AG04450 (cell line): ENCODE results near the gene ABR. TPM values are rescaled to one million over a fixed set of nuclear protein-coding genes. Genes with fewer than 3 reads are reported as not detected.
A peak's percentile ranks its signal among the peaks of the same experiment; 100 is the strongest.

Experiments used
- CTCF ChIA-PET: fragments of 300-600, 350-600 bp; formaldehyde crosslinking; extraction: SDS; loops from one replicate; lab custom pipeline; 2022; ENCODE audit warnings: antibody characterized with exemption, inconsistent platforms; lab: Charles Lee
- POLR2A ChIA-PET: fragments of 350-600 bp; formaldehyde crosslinking; extraction: SDS; loops from one replicate; lab custom pipeline; 2021; ENCODE audit warnings: antibody characterized with exemption, inconsistent platforms; lab: Yijun Ruan, JAX
- DNase-seq: peaks from one replicate; pipeline ENCODE4 v3.0.0-alpha.2; 2011; ENCODE audit warnings: low read depth, low spot score
- H3K27ac ChIP-seq: one replicate; pipeline ENCODE4 v1.5.1; 2012; ENCODE audit warnings: low read depth, low read length, control low read depth
- H3K27me3 ChIP-seq: one replicate; pipeline ENCODE4 v1.6.0; 2012; ENCODE audit warnings: low read length; ENCODE audit not compliant: control insufficient read depth, insufficient read depth
- H3K4me3 ChIP-seq: 2 replicates; pipeline ENCODE4 v1.5.1; 2011; ENCODE audit warnings: mild to moderate bottlenecking, low read depth, low read length, control low read depth
- H3K9me3 ChIP-seq: 2 replicates; pipeline ENCODE4 v1.5.1; 2012; ENCODE audit warnings: low read length; ENCODE audit not compliant: control insufficient read depth, insufficient read depth
- polyA plus RNA-seq: library from polyadenylated mRNA; depleted of rRNA; stranded (reverse); fragments of >200 nt; gene quantifications from 2 replicates; pipeline ENCODE4 v1.2.3, GENCODE V29; 2011
- TF ChIP-seq, protein P1 (sequence below): IDR thresholded peaks from 2 replicates; pipeline ENCODE4 v1.5.1; 2011; ENCODE audit warnings: low read depth, low read length, control low read depth, inconsistent platforms

The ABR gene
- polyA plus RNA-seq, 1 experiment, result 64.3 TPM

DNA sequence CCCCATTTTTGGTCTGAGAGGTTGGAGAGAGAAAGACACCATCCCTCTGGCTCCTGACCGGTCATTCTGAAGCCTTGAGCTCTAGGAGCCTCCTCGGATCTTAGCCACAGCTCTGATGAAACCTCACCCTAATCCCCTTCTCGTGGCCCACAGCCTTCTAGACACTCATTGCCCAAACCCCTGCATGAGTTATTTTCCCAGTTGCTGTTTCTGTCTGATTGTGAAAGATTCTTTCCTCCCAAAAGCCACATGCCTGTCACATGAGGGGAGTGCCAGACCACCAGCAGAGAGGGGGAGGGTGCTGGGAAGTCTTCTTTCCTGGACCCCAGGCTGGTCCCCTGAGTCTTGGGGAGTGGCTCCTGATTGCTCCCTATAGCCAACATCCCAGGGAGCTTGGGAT lies 17.6 kb upstream of the ABR start:
- no peak for DNase-seq
- POLR2A ChIA-PET, result no interaction called here
- TF ChIP-seq, protein P1, sequence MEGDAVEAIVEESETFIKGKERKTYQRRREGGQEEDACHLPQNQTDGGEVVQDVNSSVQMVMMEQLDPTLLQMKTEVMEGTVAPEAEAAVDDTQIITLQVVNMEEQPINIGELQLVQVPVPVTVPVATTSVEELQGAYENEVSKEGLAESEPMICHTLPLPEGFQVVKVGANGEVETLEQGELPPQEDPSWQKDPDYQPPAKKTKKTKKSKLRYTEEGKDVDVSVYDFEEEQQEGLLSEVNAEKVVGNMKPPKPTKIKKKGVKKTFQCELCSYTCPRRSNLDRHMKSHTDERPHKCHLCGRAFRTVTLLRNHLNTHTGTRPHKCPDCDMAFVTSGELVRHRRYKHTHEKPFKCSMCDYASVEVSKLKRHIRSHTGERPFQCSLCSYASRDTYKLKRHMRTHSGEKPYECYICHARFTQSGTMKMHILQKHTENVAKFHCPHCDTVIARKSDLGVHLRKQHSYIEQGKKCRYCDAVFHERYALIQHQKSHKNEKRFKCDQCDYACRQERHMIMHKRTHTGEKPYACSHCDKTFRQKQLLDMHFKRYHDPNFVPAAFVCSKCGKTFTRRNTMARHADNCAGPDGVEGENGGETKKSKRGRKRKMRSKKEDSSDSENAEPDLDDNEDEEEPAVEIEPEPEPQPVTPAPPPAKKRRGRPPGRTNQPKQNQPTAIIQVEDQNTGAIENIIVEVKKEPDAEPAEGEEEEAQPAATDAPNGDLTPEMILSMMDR, result no peak
- H3K4me3 ChIP-seq, result no peak overlapping the region
- H3K27me3 ChIP-seq, result peaks cover 9% of the 10 kb centered on the region
- H3K27ac ChIP-seq, result peak overlapping the region; percentile 31
- no peaks in the 10 kb centered on the region for H3K9me3 ChIP-seq
- CTCF ChIA-PET, result interaction anchor here (0.8 to 5.0 kb wide), 2 partner anchors 10 to 75 kb away, joined by 6 to 32 read pairs; no protein-coding TSS in a partner anchor

DNA sequence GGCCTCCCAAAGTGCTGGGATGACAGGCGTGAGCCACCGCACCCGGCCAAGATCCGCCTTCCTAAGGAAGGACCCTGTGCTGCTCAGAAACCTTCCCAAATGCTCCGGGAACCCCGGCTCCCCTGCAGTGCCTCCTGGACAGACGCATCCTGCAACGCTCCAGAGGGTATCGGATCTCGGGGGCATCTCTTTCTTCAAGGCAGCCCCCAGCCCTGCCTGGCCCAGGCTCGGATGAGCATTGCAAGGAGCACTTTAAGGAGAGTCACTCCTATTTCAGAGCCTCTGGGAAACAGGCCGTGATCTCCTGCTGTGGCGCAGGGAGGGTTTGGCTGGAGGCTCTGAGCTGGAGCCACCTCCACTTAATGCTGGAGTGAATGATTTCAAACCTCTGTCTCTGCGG lies 17.2 kb upstream of the ABR start:
- no peak for DNase-seq
- Histone ChIP-seq H3K27ac (no peak overlapping the region), H3K27me3 (peaks cover 9% of the 10 kb centered on the region), H3K9me3 (no peaks in the 10 kb centered on the region), H3K4me3 (no peak overlapping the region)
- ChIA-PET POLR2A (no interaction called here), CTCF (interaction anchor here (1.6 to 5.0 kb wide), 2 partner anchors 10 to 75 kb away, joined by 4 to 32 read pairs; no protein-coding TSS in a partner anchor)
- TF ChIP-seq, protein P1, result no peak

DNA sequence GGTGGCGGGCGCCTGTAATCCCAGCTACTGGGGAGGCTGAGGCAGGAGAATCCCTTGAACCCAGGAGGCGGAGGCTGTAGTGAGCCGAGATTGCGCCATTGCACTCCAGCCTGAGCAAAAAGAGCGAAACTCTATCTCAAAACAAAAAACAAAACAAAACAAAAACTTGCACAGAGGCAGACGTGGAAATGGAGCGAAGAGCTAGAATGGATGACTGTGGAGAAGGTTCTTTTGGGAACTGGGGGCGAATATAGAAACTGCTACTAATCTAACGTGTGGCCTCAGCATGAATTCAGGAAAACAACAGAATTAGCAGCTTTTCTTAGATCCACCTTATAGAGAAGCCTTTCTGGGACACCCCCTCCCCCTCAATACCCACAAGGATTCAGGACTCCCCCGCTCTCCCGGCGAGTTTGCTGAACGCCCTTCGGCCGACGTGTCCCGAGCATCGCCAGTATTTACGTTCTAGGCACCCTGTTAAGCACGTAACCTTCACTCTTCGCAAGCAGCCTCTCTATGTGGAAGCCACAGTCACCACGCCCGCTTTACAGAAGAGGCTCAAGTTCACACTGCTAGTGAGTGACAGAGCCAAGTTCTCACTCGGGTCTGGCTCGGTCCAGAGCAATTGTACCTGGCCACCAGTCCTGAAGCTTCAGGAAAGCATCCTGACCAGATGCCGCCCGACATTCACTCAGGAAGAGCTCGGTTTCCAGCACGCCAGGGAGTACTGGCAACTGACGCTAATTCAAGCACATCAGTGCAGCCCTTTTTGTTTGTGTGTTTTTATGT lies 13.3 kb upstream of the ABR start:
- Histone ChIP-seq H3K27me3 (peaks cover 23% of the 10 kb centered on the region), H3K4me3 (no peak overlapping the region), H3K9me3 (no peaks in the 10 kb centered on the region; the same call in 1 of the 2 replicates), H3K27ac (no peak overlapping the region)
- TF ChIP-seq, protein P1, result no peak
- ChIA-PET CTCF (interaction anchor here (2.1 kb wide), 1 partner anchor 70 kb away, joined by 7 read pairs; no protein-coding TSS in a partner anchor), POLR2A (no interaction called here)
- no peak for DNase-seq

DNA sequence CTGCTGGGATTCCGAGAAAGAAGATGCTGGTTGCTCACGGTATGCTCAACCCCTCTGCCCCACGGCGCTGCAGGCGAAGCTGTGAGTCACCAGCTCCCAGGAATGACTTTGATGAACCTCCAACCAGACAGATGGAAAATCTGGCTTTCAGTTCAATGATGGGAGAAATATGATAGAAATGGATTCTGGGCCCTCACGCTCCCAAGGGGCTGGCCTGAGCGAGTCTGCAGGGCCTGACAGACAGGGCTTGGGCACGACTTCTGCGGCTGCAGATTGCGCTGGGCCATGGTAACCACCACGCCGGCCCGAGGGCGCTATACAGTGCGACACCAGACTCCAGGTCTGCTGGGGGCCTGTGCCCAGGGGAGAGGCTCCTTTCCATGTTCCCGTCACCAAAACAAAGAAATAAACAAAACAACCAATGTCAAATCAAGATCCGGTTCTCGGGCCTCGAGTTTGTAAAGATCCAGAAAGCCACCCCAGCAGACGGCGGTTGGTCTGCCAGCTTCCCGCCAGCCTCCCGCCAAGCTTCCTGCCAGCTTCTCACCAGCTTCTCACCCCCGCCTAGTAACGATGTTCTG lies 11.1 kb upstream of the ABR start:
- TF ChIP-seq, protein P1, result no peak
- ChIA-PET CTCF (interaction anchor here (0.6 to 4.9 kb wide), 3 partner anchors 7 to 214 kb away, joined by 4 to 111 read pairs (median 6); no protein-coding TSS in a partner anchor), POLR2A (interaction anchor here (1.0 kb wide), 1 partner anchor 52 kb away, joined by 3 read pairs; no protein-coding TSS in a partner anchor)

More for the DNA sequence above, 11.1 kb upstream of the ABR start:
- H3K4me3 ChIP-seq, result no peak overlapping the region
- no peak overlapping the region for H3K27ac ChIP-seq
- H3K9me3 ChIP-seq, result no peaks in the 10 kb centered on the region; the same call in 1 of the 2 replicates
- DNase-seq, result no peak
- peaks cover 23% of the 10 kb centered on the region for H3K27me3 ChIP-seq
